ENCODE measurements around the gene USP47. TPM values are rescaled to one million over a fixed set of nuclear protein-coding genes. Genes with fewer than 3 reads are reported as not detected.
A peak's percentile ranks its signal among the peaks of the same experiment; 100 is the strongest.

USP47 gene
- polyA plus RNA-seq, 2 of the 4 experiments (the other 2 are of a cell fraction) = 31.0 to 32.8 TPM

GRCh38 chr11:11966826-11967668 is 125.3 kb downstream of the USP47 start:
- H3K4me3 ChIP-seq = no peak overlapping the region
- no peak for FAIRE-seq
- H3K4me1 ChIP-seq = no peaks in the 10 kb centered on the region
- POLR2A ChIA-PET = interaction anchor here (1.1 kb wide), 1 partner anchor 10 kb away, joined by 6 read pairs; no protein-coding TSS in a partner anchor
- no peak overlapping the region for H3K27ac ChIP-seq
- WGBS (ENCODE audit: missing lambda C conversion rate) = 61% methylated on average over 14 of the region's 15 CpGs
- DNase-seq (ENCODE audit: low read depth in 1 of 2, low spot score in 1 of 2) = peak; percentile 64 to 90
- ATAC-seq = peak; percentile 88 to 96
- CTCF ChIA-PET = interaction anchor here (0.6 to 8.8 kb wide), 30 partner anchors 9 to 315 kb away, joined by 3 to 98 read pairs (median 4); no protein-coding TSS in a partner anchor
- TF ChIP-seq SMC3 (IDR thresholded peaks at IDR 0.05) (peak; percentile 47), HOXA7 (CRISPR knock-in tag; IDR thresholded peaks at IDR 0.05) (no peak), RAD21 (conservative IDR thresholded peaks at IDR 0.05 in 1 of 2, IDR thresholded peaks at IDR 0.05 in 1 of 2) (peak; percentile 48 to 64; a peak in 4 of 5 replicates)
- TF ChIP-seq, protein P1, sequence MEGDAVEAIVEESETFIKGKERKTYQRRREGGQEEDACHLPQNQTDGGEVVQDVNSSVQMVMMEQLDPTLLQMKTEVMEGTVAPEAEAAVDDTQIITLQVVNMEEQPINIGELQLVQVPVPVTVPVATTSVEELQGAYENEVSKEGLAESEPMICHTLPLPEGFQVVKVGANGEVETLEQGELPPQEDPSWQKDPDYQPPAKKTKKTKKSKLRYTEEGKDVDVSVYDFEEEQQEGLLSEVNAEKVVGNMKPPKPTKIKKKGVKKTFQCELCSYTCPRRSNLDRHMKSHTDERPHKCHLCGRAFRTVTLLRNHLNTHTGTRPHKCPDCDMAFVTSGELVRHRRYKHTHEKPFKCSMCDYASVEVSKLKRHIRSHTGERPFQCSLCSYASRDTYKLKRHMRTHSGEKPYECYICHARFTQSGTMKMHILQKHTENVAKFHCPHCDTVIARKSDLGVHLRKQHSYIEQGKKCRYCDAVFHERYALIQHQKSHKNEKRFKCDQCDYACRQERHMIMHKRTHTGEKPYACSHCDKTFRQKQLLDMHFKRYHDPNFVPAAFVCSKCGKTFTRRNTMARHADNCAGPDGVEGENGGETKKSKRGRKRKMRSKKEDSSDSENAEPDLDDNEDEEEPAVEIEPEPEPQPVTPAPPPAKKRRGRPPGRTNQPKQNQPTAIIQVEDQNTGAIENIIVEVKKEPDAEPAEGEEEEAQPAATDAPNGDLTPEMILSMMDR (IDR thresholded peaks at IDR 0.05) = peak; percentile 56
- no peak overlapping the region for H3K4me2 ChIP-seq
- H3K9me3 ChIP-seq = no peaks in the 10 kb centered on the region

DNA sequence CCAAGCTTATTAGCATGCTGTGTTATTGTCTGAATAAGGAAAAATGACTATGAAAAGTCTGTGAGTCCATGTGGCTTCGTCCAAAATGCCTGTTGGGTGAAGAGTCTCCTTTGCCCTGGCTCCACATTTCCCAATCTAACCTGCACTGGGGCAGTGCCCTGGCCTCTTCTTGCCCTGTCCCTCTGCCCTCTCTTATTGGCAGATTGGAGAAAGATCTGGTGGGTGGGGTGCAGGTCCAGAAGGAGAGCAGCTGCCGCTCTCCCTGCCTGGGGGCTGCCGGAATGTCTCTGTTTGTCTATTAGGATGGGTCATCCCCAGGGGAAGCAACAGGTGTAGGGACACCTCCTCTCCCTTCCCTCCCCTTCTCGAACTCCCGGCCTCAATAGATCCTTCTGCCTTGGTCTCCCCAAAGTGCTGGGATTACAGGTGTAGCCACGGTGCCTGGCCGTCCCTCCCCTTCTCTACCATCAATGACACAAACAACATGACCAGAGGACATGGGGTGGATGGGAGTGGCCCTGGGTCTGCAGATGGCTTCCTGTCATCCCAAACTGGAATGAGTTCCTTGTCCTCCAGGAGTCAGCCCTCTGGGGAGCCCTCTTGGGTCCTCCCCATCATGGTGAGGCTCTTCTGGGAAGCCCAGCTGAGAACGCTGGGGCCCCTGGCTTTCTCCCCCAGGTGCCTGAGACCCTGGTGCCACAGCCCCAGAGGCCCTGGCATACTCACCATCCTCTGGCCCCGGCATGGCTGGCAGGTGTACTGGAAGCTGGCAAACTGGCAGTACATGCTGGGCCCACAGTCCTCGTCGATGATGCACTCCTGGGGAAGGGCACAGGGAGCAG is 126.1 kb downstream of the USP47 start:
- no peak for TF ChIP-seq SMC3 (IDR thresholded peaks at IDR 0.05)
- TF ChIP-seq, protein P2, sequence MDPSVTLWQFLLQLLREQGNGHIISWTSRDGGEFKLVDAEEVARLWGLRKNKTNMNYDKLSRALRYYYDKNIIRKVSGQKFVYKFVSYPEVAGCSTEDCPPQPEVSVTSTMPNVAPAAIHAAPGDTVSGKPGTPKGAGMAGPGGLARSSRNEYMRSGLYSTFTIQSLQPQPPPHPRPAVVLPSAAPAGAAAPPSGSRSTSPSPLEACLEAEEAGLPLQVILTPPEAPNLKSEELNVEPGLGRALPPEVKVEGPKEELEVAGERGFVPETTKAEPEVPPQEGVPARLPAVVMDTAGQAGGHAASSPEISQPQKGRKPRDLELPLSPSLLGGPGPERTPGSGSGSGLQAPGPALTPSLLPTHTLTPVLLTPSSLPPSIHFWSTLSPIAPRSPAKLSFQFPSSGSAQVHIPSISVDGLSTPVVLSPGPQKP (IDR thresholded peaks at IDR 0.05; ENCODE audit: low read depth, low read length) = no peak
- TF ChIP-seq EHMT2 (IDR thresholded peaks at IDR 0.05; ENCODE audit: low read depth) = no peak
- TF ChIP-seq RNF2 (IDR thresholded peaks at IDR 0.05; ENCODE audit: borderline replicate concordance, low read depth) = no peak
- TF ChIP-seq, protein P1 (IDR thresholded peaks at IDR 0.05) = no peak
- TF ChIP-seq, protein P3, sequence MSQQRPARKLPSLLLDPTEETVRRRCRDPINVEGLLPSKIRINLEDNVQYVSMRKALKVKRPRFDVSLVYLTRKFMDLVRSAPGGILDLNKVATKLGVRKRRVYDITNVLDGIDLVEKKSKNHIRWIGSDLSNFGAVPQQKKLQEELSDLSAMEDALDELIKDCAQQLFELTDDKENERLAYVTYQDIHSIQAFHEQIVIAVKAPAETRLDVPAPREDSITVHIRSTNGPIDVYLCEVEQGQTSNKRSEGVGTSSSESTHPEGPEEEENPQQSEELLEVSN (IDR thresholded peaks at IDR 0.05; ENCODE audit: borderline replicate concordance, low read depth) = no peak
- no peak for TF ChIP-seq ZSCAN20 (CRISPR knock-in tag; IDR thresholded peaks at IDR 0.05)
- TF ChIP-seq, protein P4, sequence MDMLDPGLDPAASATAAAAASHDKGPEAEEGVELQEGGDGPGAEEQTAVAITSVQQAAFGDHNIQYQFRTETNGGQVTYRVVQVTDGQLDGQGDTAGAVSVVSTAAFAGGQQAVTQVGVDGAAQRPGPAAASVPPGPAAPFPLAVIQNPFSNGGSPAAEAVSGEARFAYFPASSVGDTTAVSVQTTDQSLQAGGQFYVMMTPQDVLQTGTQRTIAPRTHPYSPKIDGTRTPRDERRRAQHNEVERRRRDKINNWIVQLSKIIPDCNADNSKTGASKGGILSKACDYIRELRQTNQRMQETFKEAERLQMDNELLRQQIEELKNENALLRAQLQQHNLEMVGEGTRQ (IDR thresholded peaks at IDR 0.05) = no peak
- no peak for TF ChIP-seq KDM1A (IDR thresholded peaks at IDR 0.05; ENCODE audit: low read depth)
- TF ChIP-seq, protein P5, sequence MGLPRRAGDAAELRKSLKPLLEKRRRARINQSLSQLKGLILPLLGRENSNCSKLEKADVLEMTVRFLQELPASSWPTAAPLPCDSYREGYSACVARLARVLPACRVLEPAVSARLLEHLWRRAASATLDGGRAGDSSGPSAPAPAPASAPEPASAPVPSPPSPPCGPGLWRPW (IDR thresholded peaks at IDR 0.05) = no peak
- TF ChIP-seq ATOH8 (CRISPR knock-in tag; IDR thresholded peaks at IDR 0.05; ENCODE audit: low read depth) = no peak
- no peak for TF ChIP-seq PBX3 (IDR thresholded peaks at IDR 0.05)
- TF ChIP-seq BHLHE40 (IDR thresholded peaks at IDR 0.05; ENCODE audit: low read depth, low read length) = no peak
- TF ChIP-seq MAFK (IDR thresholded peaks at IDR 0.05; ENCODE audit: partially characterized antibody) = no peak
- no peak for TF ChIP-seq TFCP2L1 (CRISPR knock-in tag; IDR thresholded peaks at IDR 0.05)
- no peak for TF ChIP-seq RARB (CRISPR knock-in tag; IDR thresholded peaks at IDR 0.05)
- no peak for TF ChIP-seq RCOR1 (IDR thresholded peaks at IDR 0.05; ENCODE audit: low read depth, low read length)
- TF ChIP-seq FOSL2 (IDR thresholded peaks at IDR 0.05) = no peak
- no peak for TF ChIP-seq FOSL2 (CRISPR knock-in tag; IDR thresholded peaks at IDR 0.05)
- TF ChIP-seq SREBF2 (IDR thresholded peaks at IDR 0.05) = no peak
- no peak for TF ChIP-seq RAD21 (conservative IDR thresholded peaks at IDR 0.05 in 1 of 2, IDR thresholded peaks at IDR 0.05 in 1 of 2)
- H3K4me2 ChIP-seq = no peak overlapping the region
- no peaks in the 10 kb centered on the region for H3K4me1 ChIP-seq
- no peak for FAIRE-seq
- no peak overlapping the region for H3K27ac ChIP-seq
- POLR2A ChIA-PET = no interaction called here
- H3K9me3 ChIP-seq = no peaks in the 10 kb centered on the region
- no peak for ATAC-seq
- CTCF ChIA-PET = interaction anchor here (1.0 to 8.8 kb wide), 15 partner anchors 11 to 314 kb away, joined by 3 to 98 read pairs (median 8); no protein-coding TSS in a partner anchor
- H3K4me3 ChIP-seq = no peak overlapping the region
- no peak for DNase-seq (ENCODE audit: low read depth in 1 of 2, low spot score in 1 of 2)
- WGBS (ENCODE audit: missing lambda C conversion rate) = 87% methylated on average over 9 of the region's 11 CpGs
